Left lung (tissue), 10 donors: ENCODE results near the gene YWHAG. TPM values are rescaled to one million over a fixed set of nuclear protein-coding genes. Genes with fewer than 3 reads are reported as not detected.
"Not testable (repeated sequence)": the region's sequence is repeated elsewhere in the genome, so short reads cannot be mapped to it uniquely, and the experiment has no call there.

Experiments used
- ATAC-seq: fragments of 200-7000 bp; cut with Tn5 transposase; one replicate; pipeline ENCODE4 v1.9.1; 2020; ENCODE audit warnings: moderate library complexity
- DNase-seq, 4 donors: peaks; one replicate each; pipeline ENCODE4 v3.0.0-alpha.2; 2013 to 2020
- H3K27ac ChIP-seq, 2 donors: fragments of 200-600 bp; sonication (generic) in 1 of 2; one replicate each; pipeline versions ENCODE4 v1.5.0 to v1.8.0; 2020 to 2021
- H3K27me3 ChIP-seq, 2 donors: fragments of 200-600 bp; sonication (generic) in 1 of 2; one replicate each; pipeline versions ENCODE4 v1.5.0 to v1.8.0; 2020 to 2021
- H3K36me3 ChIP-seq, 2 donors: fragments of 200-600 bp; sonication (generic) in 1 of 2; one replicate each; pipeline versions ENCODE4 v1.5.0 to v1.8.0; 2020 to 2021
- H3K4me1 ChIP-seq, 2 donors: fragments of 200-600 bp; one replicate each; pipeline ENCODE4 v1.8.0; 2021
- H3K4me3 ChIP-seq, 2 donors: fragments of 200-600 bp; sonication (generic) in 1 of 2; one replicate each; pipeline versions ENCODE4 v1.5.0 to v1.8.0; 2020 to 2021; ENCODE audit warnings: mild to moderate bottlenecking in 1 of 2
- H3K9me3 ChIP-seq, 2 donors: fragments of 200-600 bp; sonication (generic) in 1 of 2; one replicate each; pipeline versions ENCODE4 v1.5.0 to v1.8.0; 2020 to 2021
- intact Hi-C, 2 donors: fragments of 100-400 bp; cut with DNase I; formaldehyde crosslinking; loops; one replicate each; pipeline versions ENCODE4 v1.11.2 to v1.14.2; 2022
- polyA plus RNA-seq, 6 donors: library from polyadenylated mRNA; unstranded; fragments of 120-200 nt; gene quantifications; one replicate each; pipeline ENCODE4 v1.2.1, GENCODE V29; 2013; ENCODE audit not compliant: insufficient read length in 6 of 6
- total RNA-seq, 2 donors: library from RNA; stranded (reverse); fragmentation: NEBNext Ultra II Directional; extraction: Animal tissue kit (Norgen Biotek cat#: 25700); gene quantifications; one replicate each; pipeline ENCODE4 v1.2.1, GENCODE V29; 2021
- TF ChIP-seq, protein P1 (sequence below), 2 donors: fragments of 200-600 bp; sonication (generic) in 1 of 2; IDR thresholded peaks; one replicate each; pipeline versions ENCODE4 v1.5.0 to v1.8.0; 2021; ENCODE audit warnings: antibody characterized with exemption in 2 of 2
- donor health status: DM: no; HTN: yes; CAD: no.
- donor health status: DM: no; HTN: no; CAD: no.

Gene YWHAG
- total and polyA plus RNA-seq, 8 donors, result 99.2 to 160 (median 111) TPM

DNA sequence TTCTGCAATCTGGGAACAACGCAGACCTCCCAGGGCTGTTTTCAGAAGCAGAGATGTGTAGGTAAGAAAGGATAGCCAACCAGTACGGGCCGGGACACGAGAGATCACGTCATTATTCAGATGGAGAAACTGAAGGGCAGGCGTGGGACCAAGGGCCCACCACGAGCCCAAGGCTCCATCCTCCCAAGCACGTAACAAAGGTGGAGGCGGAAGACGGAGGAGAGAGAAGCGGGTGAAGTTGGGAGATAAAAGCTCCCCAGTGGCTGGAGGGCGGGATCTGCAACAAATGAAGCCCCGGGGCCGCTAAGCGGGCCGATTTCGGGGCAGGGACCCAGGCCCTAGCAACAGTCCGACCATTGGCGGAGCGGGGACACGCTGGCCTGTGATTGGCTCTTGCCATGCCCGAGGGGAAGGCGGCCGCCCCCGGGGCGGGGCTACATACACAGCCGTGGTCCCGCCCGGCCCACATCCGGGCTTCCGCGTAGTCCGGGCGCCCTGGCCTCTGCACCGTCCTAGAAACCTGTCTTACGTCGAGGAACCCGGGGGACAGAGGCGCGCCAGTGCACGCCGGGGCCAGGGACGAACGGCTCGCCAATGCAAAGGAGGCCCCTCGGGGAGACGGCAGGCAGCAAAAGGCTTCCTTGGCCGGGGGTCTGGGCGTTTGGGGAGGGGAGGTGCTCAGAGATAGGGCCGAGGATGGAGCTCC is 40.9 kb downstream of the YWHAG start:
- Histone ChIP-seq H3K27ac (peak overlapping the region; percentile 86 to 91), H3K4me1 (peaks cover 0 to 18% of the 10 kb centered on the region in 2 donors), H3K36me3 (peaks cover 0 to 8% of the 10 kb centered on the region in 2 donors), H3K9me3 (no peaks in the 10 kb centered on the region), H3K27me3 (no peaks in the 10 kb centered on the region), H3K4me3 (peak overlapping the region; percentile 54)
- DNase-seq (peak; percentile 93 to 99 (median 98)), ATAC-seq (peak; percentile 94)
- TF ChIP-seq, protein P1, sequence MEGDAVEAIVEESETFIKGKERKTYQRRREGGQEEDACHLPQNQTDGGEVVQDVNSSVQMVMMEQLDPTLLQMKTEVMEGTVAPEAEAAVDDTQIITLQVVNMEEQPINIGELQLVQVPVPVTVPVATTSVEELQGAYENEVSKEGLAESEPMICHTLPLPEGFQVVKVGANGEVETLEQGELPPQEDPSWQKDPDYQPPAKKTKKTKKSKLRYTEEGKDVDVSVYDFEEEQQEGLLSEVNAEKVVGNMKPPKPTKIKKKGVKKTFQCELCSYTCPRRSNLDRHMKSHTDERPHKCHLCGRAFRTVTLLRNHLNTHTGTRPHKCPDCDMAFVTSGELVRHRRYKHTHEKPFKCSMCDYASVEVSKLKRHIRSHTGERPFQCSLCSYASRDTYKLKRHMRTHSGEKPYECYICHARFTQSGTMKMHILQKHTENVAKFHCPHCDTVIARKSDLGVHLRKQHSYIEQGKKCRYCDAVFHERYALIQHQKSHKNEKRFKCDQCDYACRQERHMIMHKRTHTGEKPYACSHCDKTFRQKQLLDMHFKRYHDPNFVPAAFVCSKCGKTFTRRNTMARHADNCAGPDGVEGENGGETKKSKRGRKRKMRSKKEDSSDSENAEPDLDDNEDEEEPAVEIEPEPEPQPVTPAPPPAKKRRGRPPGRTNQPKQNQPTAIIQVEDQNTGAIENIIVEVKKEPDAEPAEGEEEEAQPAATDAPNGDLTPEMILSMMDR (IDR thresholded peaks at IDR 0.05), result no peak
- intact Hi-C loops, result loop anchor here in 1 of 2 donors (10.0 kb wide), 1 partner anchor 143 kb away; no protein-coding TSS in a partner anchor

- TF ChIP-seq, protein P1 (IDR thresholded peaks at IDR 0.05), result no peak
- H3K4me1 ChIP-seq, result peaks cover 0 to 18% of the 10 kb centered on the region in 2 donors
- H3K27me3 ChIP-seq, result no peaks in the 10 kb centered on the region
- no peaks in the 10 kb centered on the region for H3K9me3 ChIP-seq
- intact Hi-C loops, result loop anchor here in 1 of 2 donors (10.0 kb wide), 1 partner anchor 142 kb away; no protein-coding TSS in a partner anchor
- H3K27ac ChIP-seq, result peak overlapping the region; percentile 86 to 91
- ATAC-seq (no peak), DNase-seq (peak in 1 of 4 donors; percentile 51)
- H3K4me3 ChIP-seq, result peak overlapping the region; percentile 54
- peaks cover 0 to under 1% of the 10 kb centered on the region in 2 donors for H3K36me3 ChIP-seq
Observed at GRCh38 chr7:76316984-76317781, 41.6 kb downstream of the YWHAG start.

DNA sequence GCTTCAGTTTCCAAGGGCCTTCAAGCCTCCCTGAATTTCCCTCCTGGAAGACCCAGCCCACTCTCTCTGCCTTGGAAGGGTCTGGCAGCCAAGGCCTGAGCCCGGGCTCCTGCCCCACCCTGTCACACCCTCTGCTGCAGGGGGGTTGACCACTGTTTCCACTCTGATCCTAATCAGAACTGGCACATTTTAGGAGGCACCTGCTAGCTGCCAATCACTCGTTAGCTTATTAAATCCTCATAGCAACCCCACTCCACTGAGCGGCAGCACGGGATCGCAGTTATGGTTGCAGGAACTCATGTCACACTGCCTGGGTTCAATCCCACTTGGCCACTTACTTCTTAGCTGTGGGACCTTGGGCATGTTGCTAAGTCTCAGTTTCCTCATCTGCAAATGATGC is 43.4 kb downstream of the YWHAG start:
- no peaks in the 10 kb centered on the region for H3K9me3 ChIP-seq
- H3K27ac ChIP-seq, result no peak overlapping the region
- intact Hi-C loops, result loop anchor here in 1 of 2 donors (2.0 to 10.0 kb wide), 2 partner anchors 25 to 141 kb away; no protein-coding TSS in a partner anchor
- no peak for DNase-seq
- no peak overlapping the region for H3K4me3 ChIP-seq
- no peaks in the 10 kb centered on the region for H3K27me3 ChIP-seq
- no peak for ATAC-seq
- H3K36me3 ChIP-seq, result no peaks in the 10 kb centered on the region
- peaks cover 0 to 18% of the 10 kb centered on the region in 2 donors for H3K4me1 ChIP-seq
- TF ChIP-seq, protein P1 (IDR thresholded peaks at IDR 0.05), result no peak

DNA sequence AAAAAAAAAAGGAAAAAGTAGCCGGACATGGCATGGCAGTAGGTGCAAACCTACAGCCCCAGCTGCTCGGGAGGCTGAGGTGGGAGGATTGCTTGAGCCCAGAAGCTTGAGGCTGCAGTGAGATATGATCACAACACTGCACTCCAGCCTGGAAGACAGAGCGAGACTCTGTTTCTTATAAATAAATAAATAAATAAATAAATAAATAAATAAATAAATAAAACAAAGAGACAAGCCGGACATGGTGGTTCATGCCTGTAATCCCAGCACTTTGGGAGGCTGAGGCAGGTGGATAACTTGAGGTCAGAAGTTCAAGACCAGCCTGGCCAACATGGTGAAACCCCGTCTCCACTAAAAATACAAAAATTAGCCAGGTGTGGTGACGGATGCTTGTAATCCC is 44.1 kb downstream of the YWHAG start:
- Histone ChIP-seq H3K27ac (peak overlapping the region in 1 of 2 donors; percentile 39), H3K4me1 (peaks cover 0 to 18% of the 10 kb centered on the region in 2 donors)
- H3K4me3 ChIP-seq, H3K27me3 ChIP-seq, H3K36me3 ChIP-seq, DNase-seq, ATAC-seq, H3K9me3 ChIP-seq: not testable (repeated sequence)
- intact Hi-C loops, result loop anchor here in 1 of 2 donors (2.0 to 10.0 kb wide), 2 partner anchors 24 to 140 kb away; no protein-coding TSS in a partner anchor

GRCh38 chr7:76314042-76314721 is 44.6 kb downstream of the YWHAG start:
- no peaks in the 10 kb centered on the region for H3K36me3 ChIP-seq
- peak; percentile 90 to 98 (median 96) for DNase-seq
- H3K4me3 ChIP-seq, result no peak overlapping the region
- peaks cover 0 to 14% of the 10 kb centered on the region in 2 donors for H3K4me1 ChIP-seq
- H3K27me3 ChIP-seq, result no peaks in the 10 kb centered on the region
- peak; percentile 87 for ATAC-seq
- TF ChIP-seq, protein P1 (IDR thresholded peaks at IDR 0.05), result peak; percentile 99 to 100
- intact Hi-C loops, result loop anchor here in 1 of 2 donors (2.0 to 10.0 kb wide), 2 partner anchors 23 to 139 kb away; no protein-coding TSS in a partner anchor
- no peaks in the 10 kb centered on the region for H3K9me3 ChIP-seq
- peak overlapping the region in 1 of 2 donors; percentile 39 for H3K27ac ChIP-seq

GRCh38 chr7:76311838-76312237 is 47.0 kb downstream of the YWHAG start:
- intact Hi-C loops, result loop anchor here in 1 of 2 donors (10.0 kb wide), 1 partner anchor 137 kb away; no protein-coding TSS in a partner anchor
- H3K9me3 ChIP-seq, H3K4me3 ChIP-seq, H3K27me3 ChIP-seq, ATAC-seq, H3K27ac ChIP-seq, H3K4me1 ChIP-seq, H3K36me3 ChIP-seq: not testable (repeated sequence)
- peak in 1 of 4 donors; percentile 14 for DNase-seq
